Liver (tissue), 9 donors: ENCODE results near the gene SLIT3. TPM values are rescaled to one million over a fixed set of nuclear protein-coding genes. Genes with fewer than 3 reads are reported as not detected.
A peak's percentile ranks its signal among the peaks of the same experiment; 100 is the strongest.

Experiments
- DNase-seq: peaks from one replicate; pipeline ENCODE4 v3.0.0-alpha.2; 2017; ENCODE audit warnings: low spot score
- H3K27ac ChIP-seq, 2 donors: one replicate each; pipeline ENCODE4 v1.7.0; 2013; ENCODE audit warnings: inconsistent platforms in 2 of 2, low read length in 2 of 2, control low read depth in 1 of 2, low read depth in 1 of 2, mild to moderate bottlenecking in 1 of 2
- H3K27me3 ChIP-seq, 4 donors: one replicate each; pipeline versions ENCODE4 v1.6.1 to v1.7.0; 2013; ENCODE audit warnings: low read length in 3 of 4, inconsistent platforms in 1 of 4, mild to moderate bottlenecking in 1 of 4, moderate library complexity in 1 of 4; ENCODE audit not compliant: control insufficient read depth in 4 of 4, insufficient read depth in 4 of 4
- H3K36me3 ChIP-seq, 4 donors: one replicate each; pipeline versions ENCODE4 v1.6.1 to v1.7.0; 2013; ENCODE audit warnings: low read length in 3 of 4, mild to moderate bottlenecking in 3 of 4, low read depth in 1 of 4, moderate library complexity in 1 of 4; ENCODE audit not compliant: control insufficient read depth in 4 of 4, insufficient read depth in 3 of 4
- H3K4me1 ChIP-seq, 4 donors: one replicate each; pipeline versions ENCODE4 v1.6.1 to v1.7.0; 2013; ENCODE audit warnings: low read length in 3 of 4, mild to moderate bottlenecking in 3 of 4, moderate library complexity in 1 of 4; ENCODE audit not compliant: control insufficient read depth in 4 of 4, insufficient read depth in 4 of 4
- H3K4me3 ChIP-seq, 3 donors: one replicate each; pipeline versions ENCODE4 v1.6.1 to v1.7.0; 2013; ENCODE audit warnings: low read length in 3 of 3, control low read depth in 1 of 3, low read depth in 1 of 3, mild to moderate bottlenecking in 1 of 3
- H3K9ac ChIP-seq, 2 donors: one replicate each; pipeline ENCODE4 v1.7.0; 2013; ENCODE audit warnings: low read length in 2 of 2, mild to moderate bottlenecking in 2 of 2, moderate library complexity in 2 of 2, control low read depth in 1 of 2, low read depth in 1 of 2
- H3K9me3 ChIP-seq, 4 donors: one replicate each; pipeline versions ENCODE4 v1.6.1 to v1.7.0; 2013; ENCODE audit warnings: low read length in 3 of 4; ENCODE audit not compliant: control insufficient read depth in 4 of 4
- EGR1 ChIP-seq, 2 donors: IDR thresholded peaks; 2 replicates each; pipeline ENCODE4 v1.6.1; 2016 to 2018; ENCODE audit warnings: antibody characterized with exemption in 2 of 2, low read depth in 2 of 2
- FOXA1 ChIP-seq: IDR thresholded peaks from 2 replicates; pipeline ENCODE4 v1.6.1; 2016; ENCODE audit warnings: antibody characterized with exemption
- FOXA2 ChIP-seq: IDR thresholded peaks from 2 replicates; pipeline ENCODE4 v1.6.1; 2016; ENCODE audit warnings: antibody characterized with exemption
- GABPA ChIP-seq, 2 donors: IDR thresholded peaks in 1 of 2; conservative IDR thresholded peaks in 1 of 2; 2 replicates each; pipeline ENCODE4 v1.6.1; 2016; ENCODE audit warnings: antibody characterized with exemption in 2 of 2, mild to moderate bottlenecking in 1 of 2, moderate library complexity in 1 of 2
- HNF4A ChIP-seq, 2 donors: conservative IDR thresholded peaks; 2 replicates each; pipeline ENCODE4 v1.6.1; 2016; ENCODE audit warnings: antibody characterized with exemption in 2 of 2, mild to moderate bottlenecking in 2 of 2
- HNF4G ChIP-seq: IDR thresholded peaks from 2 replicates; pipeline ENCODE4 v1.6.1; 2016; ENCODE audit warnings: antibody characterized with exemption
- JUND ChIP-seq, 2 donors: IDR thresholded peaks; 2 replicates each; pipeline ENCODE4 v1.6.1; 2016; ENCODE audit warnings: antibody characterized with exemption in 2 of 2
- MAX ChIP-seq: IDR thresholded peaks from 2 replicates; pipeline ENCODE4 v1.6.1; 2016; ENCODE audit warnings: antibody characterized with exemption
- NR2F2 ChIP-seq: IDR thresholded peaks from 2 replicates; pipeline ENCODE4 v1.6.1; 2016; ENCODE audit warnings: antibody characterized with exemption
- RAD21 ChIP-seq, 2 donors: IDR thresholded peaks; 2 replicates each; pipeline ENCODE4 v1.6.1; 2016; ENCODE audit warnings: antibody characterized with exemption in 2 of 2, mild to moderate bottlenecking in 2 of 2
- REST ChIP-seq: IDR thresholded peaks from 2 replicates; pipeline ENCODE4 v1.6.1; 2016; ENCODE audit warnings: antibody characterized with exemption, mild to moderate bottlenecking
- RXRA ChIP-seq, 2 donors: IDR thresholded peaks; 2 replicates each; pipeline ENCODE4 v1.6.1; 2017 to 2018; ENCODE audit warnings: antibody characterized with exemption in 2 of 2, mild to moderate bottlenecking in 1 of 2
- SP1 ChIP-seq: IDR thresholded peaks from 2 replicates; pipeline ENCODE4 v1.6.1; 2018; ENCODE audit warnings: antibody characterized with exemption, mild to moderate bottlenecking
- TAF1 ChIP-seq: conservative IDR thresholded peaks from 2 replicates; pipeline ENCODE4 v1.6.1; 2016; ENCODE audit warnings: antibody characterized with exemption, mild to moderate bottlenecking
- YY1 ChIP-seq: IDR thresholded peaks from 2 replicates; pipeline ENCODE4 v1.6.1; 2016; ENCODE audit warnings: antibody characterized with exemption, mild to moderate bottlenecking
- WGBS: extraction: QIAGEN DNeasy Blood & Tissue Kit; methylation state at CpG from one replicate; pipeline ENCODE4 v1.1.7; 2013; 5-methylcytosine and 5-hydroxymethylcytosine counted together
- polyA plus RNA-seq, 2 donors: library from polyadenylated mRNA; stranded (reverse) in 1 of 2; unstranded in 1 of 2; fragments of 200-250 nt in 1 of 2; fragments of >200 nt in 1 of 2; fragmentation: Nextera tagmentation in 1 of 2; extraction: Ambion mirVana in 1 of 2; gene quantifications; one replicate each; pipeline versions ENCODE4 v1.2.1 to v1.2.3, GENCODE V29; 2013 to 2015
- total RNA-seq, 2 donors: library from RNA; depleted of rRNA; stranded (reverse); fragments of >200 nt; gene quantifications; one replicate each; pipeline ENCODE4 v1.2.3, GENCODE V29; 2014
- TF ChIP-seq, protein P1 (sequence below): IDR thresholded peaks from 2 replicates; pipeline ENCODE4 v1.6.1; 2016; ENCODE audit warnings: antibody characterized with exemption
- TF ChIP-seq, protein P2 (sequence below): IDR thresholded peaks from 2 replicates; pipeline ENCODE4 v1.6.1; 2016; ENCODE audit warnings: antibody characterized with exemption
- donor health status: healthy.
- donor health status: healthy.
- donor health status: healthy.
- donor health status: healthy.
- donor health status: healthy.

Gene SLIT3
- total and polyA plus RNA-seq, 4 donors, result 0.61 to 1.3 (median 0.91) TPM

DNA sequence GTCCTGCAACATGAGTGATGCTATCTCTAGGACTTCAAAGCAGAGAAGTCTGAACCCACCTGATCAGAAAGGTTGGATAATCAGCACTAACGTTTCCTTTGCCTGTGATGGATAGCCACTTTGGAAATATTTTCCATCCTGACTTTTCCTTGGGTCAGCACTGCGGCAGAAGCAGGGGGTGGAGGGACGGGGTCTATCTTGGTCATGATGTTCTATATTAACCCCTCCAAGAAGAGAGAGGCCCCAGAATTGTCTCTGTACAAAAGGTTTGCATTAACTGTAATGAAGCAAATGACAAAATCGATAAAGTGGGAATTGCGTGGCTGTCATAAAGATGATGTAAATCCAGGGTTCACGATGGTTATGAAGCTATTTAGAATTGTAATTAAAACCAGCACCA, 441.9 kb downstream of the SLIT3 start:
- Histone ChIP-seq H3K9me3 (no peaks in the 10 kb centered on the region), H3K27me3 (peaks cover 0 to 3% (median 0%) of the 10 kb centered on the region in 4 donors), H3K4me1 (no peaks in the 10 kb centered on the region), H3K4me3 (no peak overlapping the region), H3K36me3 (no peaks in the 10 kb centered on the region), H3K27ac (no peak overlapping the region), H3K9ac (no peak overlapping the region)
- TF ChIP-seq HNF4G (no peak), FOXA2 (no peak), RAD21 (IDR thresholded peaks at IDR 0.05) (no peak), FOXA1 (no peak), YY1 (no peak), GABPA (IDR thresholded peaks at IDR 0.05 in 1 of 2, conservative IDR thresholded peaks at IDR 0.05 in 1 of 2) (no peak), SP1 (no peak), NR2F2 (no peak), MAX (no peak), TAF1 (no peak), RXRA (IDR thresholded peaks at IDR 0.05) (no peak), EGR1 (IDR thresholded peaks at IDR 0.05; ENCODE audit: low read depth in 2 of 2) (no peak), JUND (IDR thresholded peaks at IDR 0.05) (no peak)
- TF ChIP-seq, protein P1, sequence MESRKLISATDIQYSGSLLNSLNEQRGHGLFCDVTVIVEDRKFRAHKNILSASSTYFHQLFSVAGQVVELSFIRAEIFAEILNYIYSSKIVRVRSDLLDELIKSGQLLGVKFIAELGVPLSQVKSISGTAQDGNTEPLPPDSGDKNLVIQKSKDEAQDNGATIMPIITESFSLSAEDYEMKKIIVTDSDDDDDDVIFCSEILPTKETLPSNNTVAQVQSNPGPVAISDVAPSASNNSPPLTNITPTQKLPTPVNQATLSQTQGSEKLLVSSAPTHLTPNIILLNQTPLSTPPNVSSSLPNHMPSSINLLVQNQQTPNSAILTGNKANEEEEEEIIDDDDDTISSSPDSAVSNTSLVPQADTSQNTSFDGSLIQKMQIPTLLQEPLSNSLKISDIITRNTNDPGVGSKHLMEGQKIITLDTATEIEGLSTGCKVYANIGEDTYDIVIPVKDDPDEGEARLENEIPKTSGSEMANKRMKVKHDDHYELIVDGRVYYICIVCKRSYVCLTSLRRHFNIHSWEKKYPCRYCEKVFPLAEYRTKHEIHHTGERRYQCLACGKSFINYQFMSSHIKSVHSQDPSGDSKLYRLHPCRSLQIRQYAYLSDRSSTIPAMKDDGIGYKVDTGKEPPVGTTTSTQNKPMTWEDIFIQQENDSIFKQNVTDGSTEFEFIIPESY, result no peak
- 69% methylated on average over 6 of the region's 6 CpGs for WGBS
- DNase-seq, result peak; percentile 35

DNA sequence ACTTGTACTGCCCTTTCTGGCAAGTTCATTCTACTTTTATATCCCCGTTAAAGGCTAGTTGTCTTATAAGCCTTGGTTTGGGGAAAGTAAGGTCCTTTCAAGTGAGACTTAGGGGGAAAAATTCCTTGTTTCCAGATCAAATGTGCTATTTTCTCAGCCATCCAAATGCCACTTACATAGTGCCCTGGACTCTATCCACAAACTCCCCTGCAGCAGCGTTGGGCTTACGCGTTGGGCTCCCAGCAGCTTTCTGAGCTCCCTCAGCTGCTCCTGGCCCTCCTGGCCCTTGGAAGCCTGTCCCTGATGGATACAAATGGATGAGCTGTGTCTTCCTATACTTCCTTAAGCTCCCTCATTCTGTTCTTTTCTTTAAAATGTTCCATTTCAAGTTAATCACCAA, 442.6 kb downstream of the SLIT3 start:
- 87% methylated on average over 4 of the region's 4 CpGs for WGBS
- no peak overlapping the region for H3K4me3 ChIP-seq

GRCh38 chr5:168853972-168854371, 447.0 kb downstream of the SLIT3 start:
- WGBS, result 77% methylated on average over 5 of the region's 5 CpGs
- peaks cover 0 to 3% (median 1%) of the 10 kb centered on the region in 4 donors for H3K27me3 ChIP-seq
- H3K27ac ChIP-seq, result no peak overlapping the region
- no peaks in the 10 kb centered on the region for H3K9me3 ChIP-seq
- H3K36me3 ChIP-seq, result no peaks in the 10 kb centered on the region
- TF ChIP-seq, protein P2, sequence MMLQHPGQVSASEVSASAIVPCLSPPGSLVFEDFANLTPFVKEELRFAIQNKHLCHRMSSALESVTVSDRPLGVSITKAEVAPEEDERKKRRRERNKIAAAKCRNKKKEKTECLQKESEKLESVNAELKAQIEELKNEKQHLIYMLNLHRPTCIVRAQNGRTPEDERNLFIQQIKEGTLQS, result no peak
- TF ChIP-seq, protein P1, result no peak
- TF ChIP-seq HNF4G (no peak), RXRA (IDR thresholded peaks at IDR 0.05) (no peak), REST (no peak), SP1 (no peak), YY1 (no peak), FOXA2 (no peak), TAF1 (no peak), RAD21 (IDR thresholded peaks at IDR 0.05) (no peak), HNF4A (conservative IDR thresholded peaks at IDR 0.05) (no peak), JUND (IDR thresholded peaks at IDR 0.05) (no peak)
- no peak for DNase-seq
- H3K4me3 ChIP-seq, result no peak overlapping the region
- no peaks in the 10 kb centered on the region for H3K4me1 ChIP-seq
- H3K9ac ChIP-seq, result no peak overlapping the region

More for the DNA sequence above, 442.6 kb downstream of the SLIT3 start:
- Histone ChIP-seq H3K9ac (no peak overlapping the region), H3K4me1 (no peaks in the 10 kb centered on the region), H3K27ac (no peak overlapping the region), H3K36me3 (no peaks in the 10 kb centered on the region), H3K27me3 (peaks cover 0 to 3% (median 0%) of the 10 kb centered on the region in 4 donors), H3K9me3 (no peaks in the 10 kb centered on the region)
- DNase-seq, result peak; percentile 33
- TF ChIP-seq FOXA2 (no peak), RXRA (IDR thresholded peaks at IDR 0.05) (no peak), YY1 (no peak), JUND (IDR thresholded peaks at IDR 0.05) (no peak), GABPA (IDR thresholded peaks at IDR 0.05 in 1 of 2, conservative IDR thresholded peaks at IDR 0.05 in 1 of 2) (no peak), NR2F2 (no peak)
- TF ChIP-seq, protein P2, result no peak
